Measurements from ENCODE around the gene CCDC102B. TPM values are rescaled to one million over a fixed set of nuclear protein-coding genes. Genes with fewer than 3 reads are reported as not detected.

The CCDC102B gene
- total and polyA plus RNA-seq, 11 donors: 3.0 to 16.1 (median 5.3) TPM

DNA sequence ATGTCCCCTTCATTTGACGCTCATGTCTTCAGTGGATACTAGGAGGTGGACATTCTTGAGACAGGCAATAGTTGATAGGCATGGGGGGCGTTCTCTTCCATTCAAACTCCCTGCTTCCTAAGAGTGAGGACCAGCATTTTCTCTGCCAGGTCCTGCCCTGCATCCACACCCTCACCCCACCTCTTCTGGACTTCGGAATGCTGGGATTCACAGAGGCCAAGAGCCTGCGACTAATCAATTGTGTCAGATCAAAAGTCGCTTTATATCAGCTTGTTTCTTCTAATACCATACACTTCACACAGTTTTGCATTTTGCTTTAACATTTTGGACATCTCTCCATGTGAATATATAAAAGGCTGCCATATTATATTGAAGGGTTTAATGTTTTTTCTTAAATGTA, 210.7 kb downstream of the CCDC102B start:
- TF ChIP-seq, protein P1, sequence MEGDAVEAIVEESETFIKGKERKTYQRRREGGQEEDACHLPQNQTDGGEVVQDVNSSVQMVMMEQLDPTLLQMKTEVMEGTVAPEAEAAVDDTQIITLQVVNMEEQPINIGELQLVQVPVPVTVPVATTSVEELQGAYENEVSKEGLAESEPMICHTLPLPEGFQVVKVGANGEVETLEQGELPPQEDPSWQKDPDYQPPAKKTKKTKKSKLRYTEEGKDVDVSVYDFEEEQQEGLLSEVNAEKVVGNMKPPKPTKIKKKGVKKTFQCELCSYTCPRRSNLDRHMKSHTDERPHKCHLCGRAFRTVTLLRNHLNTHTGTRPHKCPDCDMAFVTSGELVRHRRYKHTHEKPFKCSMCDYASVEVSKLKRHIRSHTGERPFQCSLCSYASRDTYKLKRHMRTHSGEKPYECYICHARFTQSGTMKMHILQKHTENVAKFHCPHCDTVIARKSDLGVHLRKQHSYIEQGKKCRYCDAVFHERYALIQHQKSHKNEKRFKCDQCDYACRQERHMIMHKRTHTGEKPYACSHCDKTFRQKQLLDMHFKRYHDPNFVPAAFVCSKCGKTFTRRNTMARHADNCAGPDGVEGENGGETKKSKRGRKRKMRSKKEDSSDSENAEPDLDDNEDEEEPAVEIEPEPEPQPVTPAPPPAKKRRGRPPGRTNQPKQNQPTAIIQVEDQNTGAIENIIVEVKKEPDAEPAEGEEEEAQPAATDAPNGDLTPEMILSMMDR (IDR thresholded peaks at IDR 0.05): no peak
- no peak for TF ChIP-seq POLR2A (IDR thresholded peaks at IDR 0.05)
- Histone ChIP-seq H3K9me3 (no peaks in the 10 kb centered on the region), H3K4me3 (no peak overlapping the region), H3K36me3 (no peaks in the 10 kb centered on the region), H3K27ac (no peak overlapping the region), H3K4me1 (no peaks in the 10 kb centered on the region), H3K27me3 (no peaks in the 10 kb centered on the region)
- DNase-seq: no peak
- no peak for ATAC-seq
- WGBS, 4 donors: 78 to 80% (median 80%) methylated on average over 5 of the region's 5 CpGs
- intact Hi-C loops (cut with DNase I): no loop called here

DNA sequence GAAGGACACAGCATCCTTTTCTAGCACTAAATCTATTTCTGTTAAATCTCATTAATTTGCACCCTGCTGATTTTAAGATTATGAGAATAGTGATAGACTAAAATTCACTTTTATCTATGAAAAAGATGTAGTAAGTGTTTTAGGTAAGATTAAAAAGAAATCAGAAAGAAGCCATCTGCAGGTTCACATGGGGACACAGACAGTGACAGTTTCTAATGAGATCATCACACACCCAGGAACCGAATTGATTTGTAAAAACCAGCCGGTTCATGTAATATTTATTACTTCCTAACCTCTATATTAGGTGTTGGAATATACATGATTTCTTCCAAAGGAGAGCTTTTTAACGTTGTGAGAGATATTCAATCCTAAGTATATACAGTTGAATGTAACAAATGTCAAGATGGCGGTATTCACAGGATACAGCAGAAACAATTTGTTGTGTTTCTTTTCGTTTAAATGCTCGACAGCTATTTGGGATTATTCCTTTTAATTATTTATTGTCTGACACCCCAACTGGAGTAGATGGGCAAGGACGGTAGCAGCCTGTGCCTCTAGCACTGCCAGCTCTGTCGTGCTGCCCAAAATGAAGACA, 223.4 kb downstream of the CCDC102B start:
- intact Hi-C loops (cut with DNase I): no loop called here
- no peaks in the 10 kb centered on the region for H3K9me3 ChIP-seq
- WGBS, 4 donors: 78 to 83% (median 79%) methylated on average over 8 of the region's 8 CpGs
- H3K4me3 ChIP-seq: no peak overlapping the region
- no peak for TF ChIP-seq POLR2A (IDR thresholded peaks at IDR 0.05)
- TF ChIP-seq, protein P1 (IDR thresholded peaks at IDR 0.05): no peak
- ATAC-seq: no peak
- H3K27ac ChIP-seq: no peak overlapping the region
- no peaks in the 10 kb centered on the region for H3K36me3 ChIP-seq
- H3K27me3 ChIP-seq: no peaks in the 10 kb centered on the region
- H3K4me1 ChIP-seq: no peaks in the 10 kb centered on the region
- no peak for DNase-seq

DNA sequence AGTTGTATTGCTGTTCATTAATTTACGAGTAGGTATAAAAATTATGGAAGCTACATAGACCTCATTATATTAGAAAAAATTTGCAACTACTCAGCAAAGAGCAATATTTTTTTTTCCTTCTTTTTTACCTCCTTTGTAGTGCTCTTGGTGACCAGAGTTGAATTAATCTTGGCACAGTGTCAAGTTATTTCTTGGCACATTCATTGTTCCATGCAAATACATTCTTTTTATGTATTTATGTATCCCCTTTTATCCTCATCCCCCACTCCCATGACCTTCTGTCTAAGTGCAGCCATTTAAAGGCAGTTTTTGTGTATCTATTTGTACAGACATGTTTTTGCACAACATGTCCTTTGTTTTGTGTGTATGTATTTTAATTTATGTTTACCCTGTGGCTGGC, 224.5 kb downstream of the CCDC102B start:
- WGBS, 4 donors: 77 to 89% (median 79%) methylated on average over 1 of the region's 1 CpG
- ATAC-seq (no peak), DNase-seq (no peak)
- Histone ChIP-seq H3K27me3 (no peaks in the 10 kb centered on the region), H3K4me1 (no peaks in the 10 kb centered on the region), H3K36me3 (no peaks in the 10 kb centered on the region), H3K27ac (no peak overlapping the region), H3K4me3 (no peak overlapping the region), H3K9me3 (no peaks in the 10 kb centered on the region)
- intact Hi-C loops (cut with DNase I): no loop called here
- TF ChIP-seq, protein P1 (IDR thresholded peaks at IDR 0.05): no peak
- no peak for TF ChIP-seq POLR2A (IDR thresholded peaks at IDR 0.05)

DNA sequence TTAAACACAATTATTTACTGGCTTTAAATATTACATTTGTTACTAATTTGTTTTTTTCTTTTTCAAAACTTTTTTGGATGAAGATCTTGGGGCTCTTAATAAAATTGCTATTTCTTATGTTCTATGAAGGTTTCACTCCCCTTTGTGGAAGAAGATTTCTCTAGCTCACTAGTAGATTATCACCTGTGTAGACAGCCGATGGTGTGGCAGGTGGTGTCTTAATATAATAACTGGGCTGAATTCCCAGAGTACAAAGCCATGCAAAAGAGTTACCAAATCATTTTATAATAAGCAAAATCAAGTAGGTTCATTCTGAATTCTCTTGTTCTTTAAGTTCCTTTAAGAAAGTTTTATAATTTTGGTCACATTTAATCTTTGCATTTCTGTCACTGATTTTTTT, 233.7 kb downstream of the CCDC102B start:
- Histone ChIP-seq H3K27ac (no peak overlapping the region), H3K9me3 (no peaks in the 10 kb centered on the region), H3K4me1 (peaks cover 0 to 5% (median 0%) of the 10 kb centered on the region in 12 donors), H3K27me3 (no peaks in the 10 kb centered on the region), H3K4me3 (no peak overlapping the region), H3K36me3 (no peaks in the 10 kb centered on the region)
- no peak for ATAC-seq
- no peak for TF ChIP-seq POLR2A (IDR thresholded peaks at IDR 0.05)
- TF ChIP-seq, protein P1 (IDR thresholded peaks at IDR 0.05): no peak
- no peak for DNase-seq
- 76 to 91% (median 82%) methylated on average over 1 of the region's 1 CpG for WGBS, 4 donors
- intact Hi-C loops (cut with DNase I): no loop called here
